Activated naive CD4-positive, alpha-beta T cell treated with anti-CD3 and anti-CD28 coated beads, Interleukin-2, amount 10 ng/mL, durations not matched to agents 7 days and 5 days (primary cell): Measurements from ENCODE around the gene NFATC2.
A peak's percentile ranks its signal among the peaks of the same experiment; 100 is the strongest.

ENCODE experiments used
- CTCF ChIA-PET: fragments of 350-600 bp; sonication (Branson Sonifier 250); formaldehyde crosslinking; loops from one replicate; lab custom pipeline; 2021; ENCODE audit warnings: antibody characterized with exemption; lab: Charles Lee
- DNase-seq: peaks from one replicate; pipeline ENCODE4 v3.0.0-alpha.2; 2020
- H3K27ac Mint-ChIP-seq: one replicate; pipeline ENCODE4 v1.8.0; 2021; ENCODE audit warnings: mild to moderate bottlenecking, moderate library complexity, mixed read lengths
- H3K27me3 Mint-ChIP-seq: one replicate; pipeline ENCODE4 v1.8.0; 2021; ENCODE audit warnings: mild to moderate bottlenecking, mixed read lengths
- H3K36me3 Mint-ChIP-seq: one replicate; pipeline ENCODE4 v1.8.0; 2021; ENCODE audit warnings: mixed read lengths
- H3K4me1 Mint-ChIP-seq: one replicate; pipeline ENCODE4 v1.8.0; 2021; ENCODE audit warnings: mixed read lengths
- H3K4me3 Mint-ChIP-seq: one replicate; pipeline ENCODE4 v1.8.0; 2021; ENCODE audit warnings: mild to moderate bottlenecking, moderate library complexity, mixed read lengths
- H3K9me3 Mint-ChIP-seq: one replicate; pipeline ENCODE4 v1.8.0; 2021; ENCODE audit warnings: mixed read lengths

The NFATC2 gene

GRCh38 chr20:51562332-51563173, 20.0 kb upstream of the NFATC2 start:
- no peaks in the 10 kb centered on the region for H3K9me3 Mint-ChIP-seq
- CTCF ChIA-PET = interaction anchor here (0.6 to 1.9 kb wide), 5 partner anchors 8 to 177 kb away, joined by 3 to 5 read pairs (median 3); no protein-coding TSS in a partner anchor
- peak; percentile 34 for DNase-seq
- peaks cover 20% of the 10 kb centered on the region for H3K4me1 Mint-ChIP-seq
- H3K27me3 Mint-ChIP-seq = peaks cover 88% of the 10 kb centered on the region
- no peak overlapping the region for H3K27ac Mint-ChIP-seq
- H3K4me3 Mint-ChIP-seq = peak overlapping the region; percentile 47
- H3K36me3 Mint-ChIP-seq = no peaks in the 10 kb centered on the region

- Mint-ChIP-seq H3K9me3 (no peaks in the 10 kb centered on the region), H3K36me3 (no peaks in the 10 kb centered on the region), H3K4me1 (peaks cover 20% of the 10 kb centered on the region), H3K4me3 (peak overlapping the region; percentile 41), H3K27me3 (peaks cover 90% of the 10 kb centered on the region), H3K27ac (no peak overlapping the region)
- DNase-seq = no peak
- CTCF ChIA-PET = interaction anchor here (1.3 kb wide), 1 partner anchor 48 kb away, joined by 3 read pairs; no protein-coding TSS in a partner anchor
Measured at GRCh38 chr20:51562027-51562331, 19.5 kb upstream of the NFATC2 start.

GRCh38 chr20:51560550-51561307, 18.2 kb upstream of the NFATC2 start:
- CTCF ChIA-PET = no interaction called here
- Mint-ChIP-seq H3K27ac (no peak overlapping the region), H3K4me1 (peaks cover 20% of the 10 kb centered on the region), H3K27me3 (peaks cover 90% of the 10 kb centered on the region), H3K36me3 (no peaks in the 10 kb centered on the region), H3K4me3 (no peak overlapping the region), H3K9me3 (no peaks in the 10 kb centered on the region)
- no peak for DNase-seq

- no peak overlapping the region for H3K4me3 Mint-ChIP-seq
- CTCF ChIA-PET = no interaction called here
- H3K27ac Mint-ChIP-seq = no peak overlapping the region
- no peaks in the 10 kb centered on the region for H3K9me3 Mint-ChIP-seq
- DNase-seq = no peak
- peaks cover 20% of the 10 kb centered on the region for H3K4me1 Mint-ChIP-seq
- peaks cover 88% of the 10 kb centered on the region for H3K27me3 Mint-ChIP-seq
- no peaks in the 10 kb centered on the region for H3K36me3 Mint-ChIP-seq
Measured at GRCh38 chr20:51560042-51560441, 17.5 kb upstream of the NFATC2 start.

- Mint-ChIP-seq H3K4me1 (no peaks in the 10 kb centered on the region), H3K36me3 (no peaks in the 10 kb centered on the region), H3K27ac (no peak overlapping the region), H3K9me3 (no peaks in the 10 kb centered on the region), H3K4me3 (no peak overlapping the region), H3K27me3 (peaks cover 50% of the 10 kb centered on the region)
- CTCF ChIA-PET = interaction anchor here (0.7 to 1.2 kb wide), 4 partner anchors 8 to 40 kb away, joined by 3 to 5 read pairs (median 4); partner anchors contain the start of gene NFATC2
- DNase-seq = no peak
Measured at GRCh38 chr20:51554538-51555165, 12.1 kb upstream of the NFATC2 start.

GRCh38 chr20:51553897-51554486, 11.5 kb upstream of the NFATC2 start:
- Mint-ChIP-seq H3K4me3 (no peak overlapping the region), H3K4me1 (no peaks in the 10 kb centered on the region), H3K9me3 (no peaks in the 10 kb centered on the region), H3K27ac (no peak overlapping the region), H3K36me3 (no peaks in the 10 kb centered on the region), H3K27me3 (peaks cover 48% of the 10 kb centered on the region)
- CTCF ChIA-PET = interaction anchor here (0.7 to 1.2 kb wide), 4 partner anchors 9 to 41 kb away, joined by 3 to 5 read pairs (median 4); partner anchors contain the start of gene NFATC2
- no peak for DNase-seq

GRCh38 chr20:51551186-51551585, 8.7 kb upstream of the NFATC2 start:
- Mint-ChIP-seq H3K27me3 (peaks cover 54% of the 10 kb centered on the region), H3K36me3 (no peaks in the 10 kb centered on the region), H3K27ac (no peak overlapping the region), H3K9me3 (no peaks in the 10 kb centered on the region), H3K4me1 (no peaks in the 10 kb centered on the region), H3K4me3 (no peak overlapping the region)
- DNase-seq = no peak
- CTCF ChIA-PET = interaction anchor here (1.2 kb wide), 1 partner anchor 9 kb away, joined by 4 read pairs; the partner anchor contains the start of gene NFATC2

- peaks cover 60% of the 10 kb centered on the region for H3K27me3 Mint-ChIP-seq
- no peak overlapping the region for H3K27ac Mint-ChIP-seq
- H3K9me3 Mint-ChIP-seq = no peaks in the 10 kb centered on the region
- CTCF ChIA-PET = no interaction called here
- H3K4me1 Mint-ChIP-seq = no peaks in the 10 kb centered on the region
- H3K36me3 Mint-ChIP-seq = no peaks in the 10 kb centered on the region
- no peak overlapping the region for H3K4me3 Mint-ChIP-seq
- DNase-seq = no peak
Measured at GRCh38 chr20:51549474-51549873, 7.0 kb upstream of the NFATC2 start.

- H3K36me3 Mint-ChIP-seq = no peaks in the 10 kb centered on the region
- no peak overlapping the region for H3K27ac Mint-ChIP-seq
- no peaks in the 10 kb centered on the region for H3K9me3 Mint-ChIP-seq
- no peak for DNase-seq
- peaks cover 53% of the 10 kb centered on the region for H3K27me3 Mint-ChIP-seq
- CTCF ChIA-PET = interaction anchor here (0.6 kb wide), 1 partner anchor 25 kb away, joined by 3 read pairs; no protein-coding TSS in a partner anchor
- H3K4me3 Mint-ChIP-seq = no peak overlapping the region
- peaks cover 6% of the 10 kb centered on the region for H3K4me1 Mint-ChIP-seq
Measured at GRCh38 chr20:51547951-51548350, 5.4 kb upstream of the NFATC2 start.

- H3K27me3 Mint-ChIP-seq = peaks cover 53% of the 10 kb centered on the region
- CTCF ChIA-PET = interaction anchor here (0.9 to 1.6 kb wide), 3 partner anchors 49 to 160 kb away, joined by 3 to 4 read pairs (median 3); no protein-coding TSS in a partner anchor
- no peak for DNase-seq
- peaks cover 16% of the 10 kb centered on the region for H3K4me1 Mint-ChIP-seq
- peaks cover 9% of the 10 kb centered on the region for H3K36me3 Mint-ChIP-seq
- H3K4me3 Mint-ChIP-seq = no peak overlapping the region
- H3K9me3 Mint-ChIP-seq = no peaks in the 10 kb centered on the region
- H3K27ac Mint-ChIP-seq = no peak overlapping the region
Measured at GRCh38 chr20:51545515-51545914, 3.0 kb upstream of the NFATC2 start.

- Mint-ChIP-seq H3K9me3 (no peaks in the 10 kb centered on the region), H3K36me3 (peaks cover 26% of the 10 kb centered on the region), H3K27ac (peak overlapping the region; percentile 76), H3K4me1 (peaks cover 36% of the 10 kb centered on the region), H3K4me3 (peak overlapping the region; percentile 76), H3K27me3 (peaks cover 42% of the 10 kb centered on the region)
- DNase-seq = no peak
- CTCF ChIA-PET = interaction anchor here (1.0 to 4.0 kb wide), 4 partner anchors 11 to 53 kb away, joined by 3 to 24 read pairs (median 4); no protein-coding TSS in a partner anchor
Measured at GRCh38 chr20:51543422-51543788, 886 bp upstream of the NFATC2 start.

- H3K4me1 Mint-ChIP-seq = peaks cover 49% of the 10 kb centered on the region
- CTCF ChIA-PET = interaction anchor here (0.6 to 4.0 kb wide), 20 partner anchors 9 to 186 kb away, joined by 3 to 24 read pairs (median 4); no protein-coding TSS in a partner anchor
- DNase-seq = peak; percentile 67
- peaks cover 38% of the 10 kb centered on the region for H3K36me3 Mint-ChIP-seq
- no peaks in the 10 kb centered on the region for H3K9me3 Mint-ChIP-seq
- H3K27ac Mint-ChIP-seq = peak overlapping the region; percentile 98
- peak overlapping the region; percentile 99 for H3K4me3 Mint-ChIP-seq
- peaks cover 31% of the 10 kb centered on the region for H3K27me3 Mint-ChIP-seq
Measured at GRCh38 chr20:51542033-51542570, 417 bp downstream of the NFATC2 start.
